OCI-LY7 (cell line): ENCODE measurements around the gene ANKDD1B. TPM values are rescaled to one million over a fixed set of nuclear protein-coding genes. Genes with fewer than 3 reads are reported as not detected.

Experiments
- BruUV-seq: library from RNA; stranded (reverse); fragments of 400-500 nt; replicated peaks from 2 replicates; lab custom pipeline; 2021; lab: Mats Ljungman, UMichigan
- CTCF ChIA-PET: fragments of 300-600 bp; sonication (Branson Sonifier 250); formaldehyde crosslinking; loops from one replicate; lab custom pipeline; 2022; ENCODE audit warnings: antibody characterized with exemption; ENCODE audit not compliant: unreplicated experiment; lab: Charles Lee
- POLR2A ChIA-PET: fragments of 300-600 bp; sonication (Branson Sonifier 250); formaldehyde crosslinking; loops from one replicate; lab custom pipeline; 2022; ENCODE audit warnings: antibody characterized with exemption; lab: Charles Lee
- DNase-seq: peaks from one replicate; pipeline ENCODE4 v3.0.0-alpha.2; 2015; ENCODE audit warnings: low spot score
- H2AFZ ChIP-seq: fragments of 200-600 bp; sonication (generic), shearing (Covaris generic); 2 replicates; pipeline ENCODE4 v1.6.1; 2014; ENCODE audit warnings: mild to moderate bottlenecking, antibody characterized with exemption, low read length, moderate library complexity
- H3K27ac ChIP-seq: fragments of 200-600 bp; sonication (generic); 2 replicates; pipeline ENCODE4 v1.5.1; 2014; ENCODE audit warnings: mixed run types, low read depth, mild to moderate bottlenecking, moderate library complexity, low read length, inconsistent platforms; ENCODE audit not compliant: poor library complexity, severe bottlenecking
- H3K36me3 ChIP-seq: fragments of 200-600 bp; sonication (generic); 2 replicates; pipeline ENCODE4 v1.6.1; 2014; ENCODE audit warnings: mild to moderate bottlenecking, antibody characterized with exemption, low read length, moderate library complexity, mixed read lengths; ENCODE audit not compliant: insufficient read depth
- H3K4me1 ChIP-seq: fragments of 200-600 bp; sonication (generic); 2 replicates; pipeline ENCODE4 v1.5.1; 2014; ENCODE audit warnings: mild to moderate bottlenecking, low read length; ENCODE audit not compliant: insufficient read depth, poor library complexity, severe bottlenecking
- H3K4me2 ChIP-seq: fragments of 200-600 bp; sonication (generic); 2 replicates; pipeline ENCODE4 v1.6.1; 2014; ENCODE audit warnings: mild to moderate bottlenecking, low read length
- H3K4me3 ChIP-seq: fragments of 200-600 bp; sonication (generic); 2 replicates; pipeline ENCODE4 v1.5.1; 2014; ENCODE audit warnings: mild to moderate bottlenecking, low read depth, low read length; ENCODE audit not compliant: poor library complexity, severe bottlenecking
- H3K79me2 ChIP-seq: fragments of 200-600 bp; sonication (generic); 2 replicates; pipeline ENCODE4 v1.6.1; 2016; ENCODE audit warnings: low read depth, mild to moderate bottlenecking, low read length, moderate library complexity, mixed read lengths; ENCODE audit not compliant: insufficient read depth
- H3K9me2 ChIP-seq: fragments of 200-600 bp; sonication (generic); 2 replicates; pipeline ENCODE4 v1.6.1; 2016; ENCODE audit warnings: mild to moderate bottlenecking, low read length, mixed read lengths; ENCODE audit not compliant: insufficient read depth
- H3K9me3 ChIP-seq: fragments of 200-600 bp; sonication (generic); 2 replicates; pipeline ENCODE4 v1.6.1; 2014; ENCODE audit warnings: mild to moderate bottlenecking, mixed run types, low read length, mixed read lengths
- H4K20me1 ChIP-seq: fragments of 200-600 bp; sonication (generic); 2 replicates; pipeline ENCODE4 v1.6.1; 2014; ENCODE audit warnings: mild to moderate bottlenecking, antibody characterized with exemption, low read length, moderate library complexity, mixed read lengths; ENCODE audit not compliant: insufficient read depth
- CTCF ChIP-seq: fragments of 200-600 bp; sonication (generic); conservative IDR thresholded peaks from 2 replicates; pipeline ENCODE4 v1.5.1; 2014; ENCODE audit warnings: mild to moderate bottlenecking, antibody characterized with exemption, low read length, moderate library complexity, mixed read lengths
- EZH2phosphoT487 ChIP-seq: fragments of 200-600 bp; sonication (generic); IDR thresholded peaks from 2 replicates; pipeline ENCODE4 v1.6.1; 2018; ENCODE audit warnings: low read depth, borderline replicate concordance, mild to moderate bottlenecking, mixed run types, antibody characterized with exemption, low read length, moderate library complexity, mixed read lengths
- intact Hi-C: fragments of 100-400 bp; cut with micrococcal nuclease; formaldehyde crosslinking; loops from one replicate; pipeline ENCODE4 v1.10.0; 2022; ENCODE audit not compliant: unreplicated experiment
- total RNA-seq, 2 experiments: library from RNA; depleted of rRNA in 1 of 2; stranded (reverse); fragments of >200 nt in 1 of 2; shearing (Covaris generic) in 1 of 2; gene quantifications; 2 replicates each; pipeline ENCODE4 v1.2.3, GENCODE V29; 2014 to 2022

The ANKDD1B gene
- total RNA-seq, 2 experiments from 2014 or later = not detected

GRCh38 chr5:75612226-75612569 lies 945 bp downstream of the ANKDD1B start:
- Histone ChIP-seq H2AFZ (no peak overlapping the region), H3K4me3 (no peak overlapping the region), H3K4me2 (no peak overlapping the region), H3K9me2 (no peaks in the 10 kb centered on the region), H3K4me1 (no peaks in the 10 kb centered on the region), H3K36me3 (no peaks in the 10 kb centered on the region), H4K20me1 (no peaks in the 10 kb centered on the region), H3K27ac (no peak overlapping the region), H3K9me3 (no peaks in the 10 kb centered on the region), H3K79me2 (no peaks in the 10 kb centered on the region)
- CTCF ChIA-PET = interaction anchor here (1.0 kb wide), 1 partner anchor 231 kb away, joined by 3 read pairs; no protein-coding TSS in a partner anchor
- DNase-seq = no peak
- intact Hi-C loops = no loop called here
- POLR2A ChIA-PET = interaction anchor here (0.6 to 0.8 kb wide), 2 partner anchors 102 to 129 kb away, joined by 3 read pairs; no protein-coding TSS in a partner anchor
- TF ChIP-seq CTCF (no peak), EZH2phosphoT487 (no peak)
- BruUV-seq = no TSS peak

- intact Hi-C loops = no loop called here
These were observed 1.6 kb downstream of the ANKDD1B start for GRCh38 chr5:75612901-75613300.

More at GRCh38 chr5:75612901-75613300, 1.6 kb downstream of the ANKDD1B start:
- POLR2A ChIA-PET = interaction anchor here (0.6 kb wide), 1 partner anchor 130 kb away, joined by 3 read pairs; no protein-coding TSS in a partner anchor
- no TSS peak for BruUV-seq
- TF ChIP-seq CTCF (no peak), EZH2phosphoT487 (no peak)
- Histone ChIP-seq H3K9me2 (no peaks in the 10 kb centered on the region), H3K79me2 (no peaks in the 10 kb centered on the region), H3K4me2 (no peak overlapping the region), H3K9me3 (no peaks in the 10 kb centered on the region), H3K36me3 (no peaks in the 10 kb centered on the region), H3K27ac (no peak overlapping the region), H2AFZ (no peak overlapping the region), H4K20me1 (no peaks in the 10 kb centered on the region), H3K4me3 (no peak overlapping the region), H3K4me1 (no peaks in the 10 kb centered on the region)
- no peak for DNase-seq
- CTCF ChIA-PET = interaction anchor here (1.0 kb wide), 1 partner anchor 232 kb away, joined by 3 read pairs; no protein-coding TSS in a partner anchor
